Gastrocnemius medialis (tissue), 4 donors: ENCODE results near the gene DOCK10.

Source experiments
- CTCF ChIP-seq, 5 experiments: fragments of 450-650 bp in 3 of 5; fragments of 200-600 bp in 2 of 5; sonication (generic) in 2 of 5; IDR thresholded peaks in 4 of 5; conservative IDR thresholded peaks in 1 of 5; 1 replicate in 4 of 5; 2 replicates in 1 of 5; pipeline ENCODE4 v1.5.1; 2016 to 2019; ENCODE audit warnings: antibody characterized with exemption in 5 of 5, mild to moderate bottlenecking in 3 of 5, moderate library complexity in 3 of 5
- POLR2A ChIP-seq, 2 donors: fragments of 450-650 bp; IDR thresholded peaks; one replicate each; pipeline ENCODE4 v1.6.1; 2017; ENCODE audit warnings: antibody characterized with exemption in 2 of 2, mild to moderate bottlenecking in 2 of 2, moderate library complexity in 2 of 2

GRCh38 chr2:224915136-224915535 is 127.1 kb downstream of the DOCK10 start:
- no peak for TF ChIP-seq CTCF (IDR thresholded peaks at IDR 0.05 in 4 of 5, conservative IDR thresholded peaks at IDR 0.05 in 1 of 5)
- TF ChIP-seq POLR2A (IDR thresholded peaks at IDR 0.05) = no peak
